ENCODE measurements around the gene COPZ1.

DNA sequence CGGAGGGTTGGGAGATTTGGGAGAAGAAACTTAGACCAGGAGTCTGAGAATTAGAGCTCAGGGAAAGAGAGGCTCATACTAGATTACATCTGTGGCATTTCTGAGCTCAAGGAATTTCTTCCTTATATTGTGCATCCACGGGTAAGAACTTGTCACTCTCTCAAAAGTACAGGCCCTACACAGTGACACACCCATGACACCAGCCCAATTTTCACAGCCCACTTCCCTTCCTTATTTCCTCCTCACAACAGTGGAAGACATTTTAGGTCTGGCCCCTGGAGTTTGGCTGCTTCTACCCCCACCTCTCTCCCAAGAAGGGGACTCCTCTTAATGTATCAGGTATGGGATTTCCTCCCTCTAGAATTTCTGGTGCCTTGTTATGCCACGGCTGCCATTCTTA lies 68.8 kb downstream of the COPZ1 start:
- no peak for TF ChIP-seq CTCF (IDR thresholded peaks at IDR 0.05)
- no peak for TF ChIP-seq POLR2A (IDR thresholded peaks at IDR 0.05)

Data from prostate gland (tissue), 2 donors.